HepG2 (cell line): ENCODE data around the gene TGM4. TPM values are rescaled to one million over a fixed set of nuclear protein-coding genes. Genes with fewer than 3 reads are reported as not detected.

Experiments
- ATAC-seq: fragments of 200-7000 bp; cut with Tn5 transposase; 3 replicates; pipeline ENCODE4 v1.9.1; 2020; ENCODE audit warnings: mild to moderate bottlenecking, moderate library complexity
- BruUV-seq: library from RNA; stranded (reverse); fragments of 400-500 nt; replicated peaks from 2 replicates; lab custom pipeline; 2021; lab: Mats Ljungman, UMichigan
- CTCF ChIA-PET: fragments of 300-600 bp; formaldehyde crosslinking; extraction: SDS; loops from one replicate; lab custom pipeline; 2021; ENCODE audit warnings: low total read pairs, inconsistent platforms, low intra/inter-chr PET ratio; lab: Yijun Ruan, JAX
- POLR2A ChIA-PET: fragments of 350-600 bp; sonication (Branson Sonifier 250); formaldehyde crosslinking; loops from one replicate; lab custom pipeline; 2020; ENCODE audit warnings: antibody characterized with exemption, inconsistent platforms; lab: Yijun Ruan, JAX
- DNase-seq: peaks from one replicate; pipeline ENCODE4 v3.0.0-alpha.2; 2015; ENCODE audit warnings: low spot score
- FAIRE-seq: peaks from 3 replicates; lab custom pipeline; 2011; peaks lifted over from hg19 to GRCh38; lab: Jason Lieb, UNC
- H2AFZ ChIP-seq: one replicate; pipeline ENCODE4 v1.6.1; 2011; ENCODE audit warnings: low read length, inconsistent platforms
- H3K27ac ChIP-seq: fragments of 300-600 bp; 3 replicates; pipeline ENCODE4 v1.8.0; 2011; ENCODE audit warnings: mixed run types, mild to moderate bottlenecking, mixed read lengths, low read length, inconsistent platforms; ENCODE audit not compliant: insufficient read depth; ENCODE audit errors: extremely low read length
- H3K27me3 ChIP-seq, 2 experiments: fragments of 200-600 bp in 1 of 2; 2 replicates in 1 of 2; 3 replicates in 1 of 2; pipeline versions ENCODE4 v1.6.0 to v1.8.0; 2011; ENCODE audit warnings: low read length in 2 of 2, mild to moderate bottlenecking in 2 of 2, moderate library complexity in 2 of 2, inconsistent platforms in 1 of 2; ENCODE audit not compliant: insufficient read depth in 2 of 2, control insufficient read depth in 1 of 2
- H3K36me3 ChIP-seq, 2 experiments: fragments of 200-600 bp in 1 of 2; replicated peaks in 1 of 2; 2 replicates in 1 of 2; 3 replicates in 1 of 2; pipeline versions ENCODE4 v1.5.1 to v1.8.0; 2011; ENCODE audit warnings: low read length in 2 of 2, inconsistent platforms in 1 of 2; ENCODE audit not compliant: insufficient read depth in 2 of 2, control insufficient read depth in 1 of 2
- H3K4me1 ChIP-seq: 2 replicates; pipeline ENCODE4 v1.5.1; 2012; ENCODE audit warnings: low read length, inconsistent platforms; ENCODE audit not compliant: insufficient read depth
- H3K4me2 ChIP-seq: 2 replicates; pipeline ENCODE4 v1.6.0; 2011; ENCODE audit warnings: low read depth, low read length, inconsistent platforms
- H3K4me3 ChIP-seq, 3 experiments: fragments of 200-600 bp in 1 of 3; sonication (generic), shearing (Covaris generic) in 1 of 3; replicated peaks in 1 of 3; 2 replicates each; pipeline ENCODE4 v1.5.1; 2011 to 2016; ENCODE audit warnings: low read length in 3 of 3, inconsistent platforms in 2 of 3, low read depth in 2 of 3, mild to moderate bottlenecking in 2 of 3, control low read depth in 1 of 3, mixed read lengths in 1 of 3; ENCODE audit not compliant: insufficient read depth in 1 of 3
- H3K79me2 ChIP-seq: one replicate; pipeline ENCODE4 v1.6.1; 2011; ENCODE audit warnings: low read length, inconsistent platforms; ENCODE audit not compliant: insufficient read depth
- H3K9ac ChIP-seq: 2 replicates; pipeline ENCODE4 v1.6.0; 2011; ENCODE audit warnings: mild to moderate bottlenecking, low read depth, low read length, inconsistent platforms; ENCODE audit not compliant: insufficient read depth
- H3K9me3 ChIP-seq: 2 replicates; pipeline ENCODE4 v1.5.1; 2012; ENCODE audit warnings: mild to moderate bottlenecking, low read length
- H4K20me1 ChIP-seq: 2 replicates; pipeline ENCODE4 v1.6.0; 2011; ENCODE audit warnings: inconsistent platforms, mild to moderate bottlenecking, low read length, moderate library complexity; ENCODE audit not compliant: insufficient read depth
- ATF7-NPFF ChIP-seq: sonication (generic); formaldehyde crosslinking; IDR thresholded peaks from 2 replicates; pipeline ENCODE4 v1.8.1; 2023; ENCODE audit warnings: mild to moderate bottlenecking, low read depth, missing genetic modification reagents, moderate library complexity
- FOXM1 ChIP-seq: sonication (generic); formaldehyde crosslinking; IDR thresholded peaks from 2 replicates; pipeline ENCODE4 v1.5.0; 2020; ENCODE audit warnings: missing genetic modification reagents
- HHEX ChIP-seq: IDR thresholded peaks from 2 replicates; pipeline ENCODE4 v1.6.1; 2016; ENCODE audit warnings: control low read depth
- KMT2B ChIP-seq: IDR thresholded peaks from 2 replicates; pipeline ENCODE4 v1.6.1; 2016; ENCODE audit warnings: missing genetic modification reagents, missing compliant biosample characterization
- SMARCC2 ChIP-seq: fragments of 450-650 bp; IDR thresholded peaks from 2 replicates; pipeline ENCODE4 v1.6.1; 2017; ENCODE audit warnings: antibody characterized with exemption, mild to moderate bottlenecking
- ZMYM3 ChIP-seq: sonication (generic); formaldehyde crosslinking; IDR thresholded peaks from 2 replicates; pipeline ENCODE4 v1.5.1; 2020; ENCODE audit warnings: mild to moderate bottlenecking, missing genetic modification reagents
- ZNF264 ChIP-seq: sonication (generic); formaldehyde crosslinking; IDR thresholded peaks from 2 replicates; pipeline ENCODE4 v1.4.0; 2020; ENCODE audit warnings: missing genetic modification reagents
- ZNF432 ChIP-seq: sonication (generic); formaldehyde crosslinking; IDR thresholded peaks from 2 replicates; pipeline ENCODE4 v1.5.0; 2020; ENCODE audit warnings: missing genetic modification reagents, mild to moderate bottlenecking, borderline replicate concordance
- WGBS: methylation state at CpG from one replicate; pipeline ENCODE4 v1.1.6; 2017; ENCODE audit warnings: low lambda C conversion rate; 5-methylcytosine and 5-hydroxymethylcytosine counted together
- in situ Hi-C: cut with HindIII; loops from 2 replicates; pipeline ENCODE4 v1.10.0; 2017; ENCODE audit warnings: low pct_unique_long_range_greater_than_20kb; ENCODE audit not compliant: extremely low pct_ligation_motif_present
- intact Hi-C: fragments of 100-400 bp; cut with micrococcal nuclease; formaldehyde crosslinking; loops from one replicate; pipeline ENCODE4 v1.10.0; 2022; ENCODE audit not compliant: unreplicated experiment
- polyA plus RNA-seq, 8 experiments: library from polyadenylated mRNA; depleted of rRNA in 3 of 8; stranded (reverse) in 7 of 8; unstranded in 1 of 8; fragments of >200 nt; fragmentation: Illumina TruSeq in 4 of 8; extraction: Trizol in 4 of 8; gene quantifications; 2 replicates each; pipeline versions ENCODE4 v1.2.1 to v1.2.3, GENCODE V29; 2011 to 2016; ENCODE audit warnings: low read depth in 4 of 8, missing spikeins in 1 of 8, mixed read lengths in 1 of 8; ENCODE audit not compliant: insufficient read depth in 1 of 8
- total RNA-seq, 5 experiments: library from RNA; depleted of rRNA; stranded (reverse); fragments of >200 nt; fragmentation: Illumina TruSeq; extraction: Trizol; gene quantifications; 2 replicates each; pipeline ENCODE4 v1.2.3, GENCODE V29; 2016; ENCODE audit warnings: low read depth in 1 of 5
- TF ChIP-seq, protein P1 (sequence below): sonication (generic); formaldehyde crosslinking; IDR thresholded peaks from 2 replicates; pipeline ENCODE4 v1.4.0; 2020; ENCODE audit warnings: missing genetic modification reagents
- TF ChIP-seq, protein P2 (sequence below): sonication (generic); formaldehyde crosslinking; IDR thresholded peaks from 2 replicates; pipeline ENCODE4 v1.4.0; 2020; ENCODE audit warnings: mild to moderate bottlenecking, missing genetic modification reagents
- TF ChIP-seq, protein P3 (sequence below): IDR thresholded peaks from 2 replicates; pipeline ENCODE4 v1.4.0; 2020; ENCODE audit warnings: mild to moderate bottlenecking, missing genetic modification reagents
- TF ChIP-seq, protein P4 (sequence below): sonication (generic); formaldehyde crosslinking; IDR thresholded peaks from 2 replicates; pipeline ENCODE4 v1.5.0; 2020; ENCODE audit warnings: missing genetic modification reagents, mild to moderate bottlenecking, borderline replicate concordance
- TF ChIP-seq, protein P5 (sequence below): sonication (generic); formaldehyde crosslinking; IDR thresholded peaks from 2 replicates; pipeline ENCODE4 v1.9.0; 2022; ENCODE audit warnings: low read depth, missing genetic modification reagents

TGM4 gene
- total and polyA plus RNA-seq, 2 of the 13 experiments (the other 11 are each of a cell fraction or from before 2014, with no cell fraction given), result 0.07 to 0.15 TPM

DNA sequence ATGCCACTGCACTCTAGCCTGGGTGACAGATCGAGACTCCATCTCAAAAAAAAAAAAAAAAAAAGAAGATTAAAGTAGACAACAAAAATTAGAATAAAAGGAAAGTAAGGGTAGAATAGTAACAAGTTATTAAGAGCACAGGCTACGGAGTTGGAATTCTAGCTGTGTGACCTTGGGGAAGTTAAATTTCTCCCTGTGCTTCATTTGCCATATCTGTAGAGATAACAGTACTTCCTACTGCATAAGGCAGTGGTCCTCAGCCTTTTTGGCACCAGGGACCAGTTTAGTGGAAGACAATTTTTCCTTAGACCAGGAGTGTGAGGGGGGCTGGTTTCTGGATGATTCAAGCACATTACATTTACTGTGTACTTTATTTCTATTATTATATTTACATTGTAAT lies 41.4 kb upstream of the TGM4 start:
- BruUV-seq, result no TSS peak
- intact Hi-C loops, result no loop called here
- CTCF ChIA-PET, result no interaction called here
- no peak for TF ChIP-seq ATF7-NPFF (CRISPR knock-in tag)
- no peak for TF ChIP-seq SMARCC2
- TF ChIP-seq, protein P1, sequence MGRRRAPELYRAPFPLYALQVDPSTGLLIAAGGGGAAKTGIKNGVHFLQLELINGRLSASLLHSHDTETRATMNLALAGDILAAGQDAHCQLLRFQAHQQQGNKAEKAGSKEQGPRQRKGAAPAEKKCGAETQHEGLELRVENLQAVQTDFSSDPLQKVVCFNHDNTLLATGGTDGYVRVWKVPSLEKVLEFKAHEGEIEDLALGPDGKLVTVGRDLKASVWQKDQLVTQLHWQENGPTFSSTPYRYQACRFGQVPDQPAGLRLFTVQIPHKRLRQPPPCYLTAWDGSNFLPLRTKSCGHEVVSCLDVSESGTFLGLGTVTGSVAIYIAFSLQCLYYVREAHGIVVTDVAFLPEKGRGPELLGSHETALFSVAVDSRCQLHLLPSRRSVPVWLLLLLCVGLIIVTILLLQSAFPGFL (CRISPR knock-in tag), result no peak
- no peak for TF ChIP-seq FOXM1 (CRISPR knock-in tag)
- TF ChIP-seq, protein P2, sequence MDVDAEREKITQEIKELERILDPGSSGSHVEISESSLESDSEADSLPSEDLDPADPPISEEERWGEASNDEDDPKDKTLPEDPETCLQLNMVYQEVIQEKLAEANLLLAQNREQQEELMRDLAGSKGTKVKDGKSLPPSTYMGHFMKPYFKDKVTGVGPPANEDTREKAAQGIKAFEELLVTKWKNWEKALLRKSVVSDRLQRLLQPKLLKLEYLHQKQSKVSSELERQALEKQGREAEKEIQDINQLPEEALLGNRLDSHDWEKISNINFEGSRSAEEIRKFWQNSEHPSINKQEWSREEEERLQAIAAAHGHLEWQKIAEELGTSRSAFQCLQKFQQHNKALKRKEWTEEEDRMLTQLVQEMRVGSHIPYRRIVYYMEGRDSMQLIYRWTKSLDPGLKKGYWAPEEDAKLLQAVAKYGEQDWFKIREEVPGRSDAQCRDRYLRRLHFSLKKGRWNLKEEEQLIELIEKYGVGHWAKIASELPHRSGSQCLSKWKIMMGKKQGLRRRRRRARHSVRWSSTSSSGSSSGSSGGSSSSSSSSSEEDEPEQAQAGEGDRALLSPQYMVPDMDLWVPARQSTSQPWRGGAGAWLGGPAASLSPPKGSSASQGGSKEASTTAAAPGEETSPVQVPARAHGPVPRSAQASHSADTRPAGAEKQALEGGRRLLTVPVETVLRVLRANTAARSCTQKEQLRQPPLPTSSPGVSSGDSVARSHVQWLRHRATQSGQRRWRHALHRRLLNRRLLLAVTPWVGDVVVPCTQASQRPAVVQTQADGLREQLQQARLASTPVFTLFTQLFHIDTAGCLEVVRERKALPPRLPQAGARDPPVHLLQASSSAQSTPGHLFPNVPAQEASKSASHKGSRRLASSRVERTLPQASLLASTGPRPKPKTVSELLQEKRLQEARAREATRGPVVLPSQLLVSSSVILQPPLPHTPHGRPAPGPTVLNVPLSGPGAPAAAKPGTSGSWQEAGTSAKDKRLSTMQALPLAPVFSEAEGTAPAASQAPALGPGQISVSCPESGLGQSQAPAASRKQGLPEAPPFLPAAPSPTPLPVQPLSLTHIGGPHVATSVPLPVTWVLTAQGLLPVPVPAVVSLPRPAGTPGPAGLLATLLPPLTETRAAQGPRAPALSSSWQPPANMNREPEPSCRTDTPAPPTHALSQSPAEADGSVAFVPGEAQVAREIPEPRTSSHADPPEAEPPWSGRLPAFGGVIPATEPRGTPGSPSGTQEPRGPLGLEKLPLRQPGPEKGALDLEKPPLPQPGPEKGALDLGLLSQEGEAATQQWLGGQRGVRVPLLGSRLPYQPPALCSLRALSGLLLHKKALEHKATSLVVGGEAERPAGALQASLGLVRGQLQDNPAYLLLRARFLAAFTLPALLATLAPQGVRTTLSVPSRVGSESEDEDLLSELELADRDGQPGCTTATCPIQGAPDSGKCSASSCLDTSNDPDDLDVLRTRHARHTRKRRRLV (CRISPR knock-in tag), result no peak
- TF ChIP-seq, protein P3, sequence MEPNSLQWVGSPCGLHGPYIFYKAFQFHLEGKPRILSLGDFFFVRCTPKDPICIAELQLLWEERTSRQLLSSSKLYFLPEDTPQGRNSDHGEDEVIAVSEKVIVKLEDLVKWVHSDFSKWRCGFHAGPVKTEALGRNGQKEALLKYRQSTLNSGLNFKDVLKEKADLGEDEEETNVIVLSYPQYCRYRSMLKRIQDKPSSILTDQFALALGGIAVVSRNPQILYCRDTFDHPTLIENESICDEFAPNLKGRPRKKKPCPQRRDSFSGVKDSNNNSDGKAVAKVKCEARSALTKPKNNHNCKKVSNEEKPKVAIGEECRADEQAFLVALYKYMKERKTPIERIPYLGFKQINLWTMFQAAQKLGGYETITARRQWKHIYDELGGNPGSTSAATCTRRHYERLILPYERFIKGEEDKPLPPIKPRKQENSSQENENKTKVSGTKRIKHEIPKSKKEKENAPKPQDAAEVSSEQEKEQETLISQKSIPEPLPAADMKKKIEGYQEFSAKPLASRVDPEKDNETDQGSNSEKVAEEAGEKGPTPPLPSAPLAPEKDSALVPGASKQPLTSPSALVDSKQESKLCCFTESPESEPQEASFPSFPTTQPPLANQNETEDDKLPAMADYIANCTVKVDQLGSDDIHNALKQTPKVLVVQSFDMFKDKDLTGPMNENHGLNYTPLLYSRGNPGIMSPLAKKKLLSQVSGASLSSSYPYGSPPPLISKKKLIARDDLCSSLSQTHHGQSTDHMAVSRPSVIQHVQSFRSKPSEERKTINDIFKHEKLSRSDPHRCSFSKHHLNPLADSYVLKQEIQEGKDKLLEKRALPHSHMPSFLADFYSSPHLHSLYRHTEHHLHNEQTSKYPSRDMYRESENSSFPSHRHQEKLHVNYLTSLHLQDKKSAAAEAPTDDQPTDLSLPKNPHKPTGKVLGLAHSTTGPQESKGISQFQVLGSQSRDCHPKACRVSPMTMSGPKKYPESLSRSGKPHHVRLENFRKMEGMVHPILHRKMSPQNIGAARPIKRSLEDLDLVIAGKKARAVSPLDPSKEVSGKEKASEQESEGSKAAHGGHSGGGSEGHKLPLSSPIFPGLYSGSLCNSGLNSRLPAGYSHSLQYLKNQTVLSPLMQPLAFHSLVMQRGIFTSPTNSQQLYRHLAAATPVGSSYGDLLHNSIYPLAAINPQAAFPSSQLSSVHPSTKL (CRISPR knock-in tag), result no peak
- no peak for TF ChIP-seq ZMYM3 (CRISPR knock-in tag)
- TF ChIP-seq ZNF264, result no peak
- no peak for TF ChIP-seq ZNF432 (CRISPR knock-in tag)
- TF ChIP-seq, protein P4, sequence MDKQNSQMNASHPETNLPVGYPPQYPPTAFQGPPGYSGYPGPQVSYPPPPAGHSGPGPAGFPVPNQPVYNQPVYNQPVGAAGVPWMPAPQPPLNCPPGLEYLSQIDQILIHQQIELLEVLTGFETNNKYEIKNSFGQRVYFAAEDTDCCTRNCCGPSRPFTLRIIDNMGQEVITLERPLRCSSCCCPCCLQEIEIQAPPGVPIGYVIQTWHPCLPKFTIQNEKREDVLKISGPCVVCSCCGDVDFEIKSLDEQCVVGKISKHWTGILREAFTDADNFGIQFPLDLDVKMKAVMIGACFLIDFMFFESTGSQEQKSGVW (CRISPR knock-in tag), result no peak
- TF ChIP-seq, protein P5, sequence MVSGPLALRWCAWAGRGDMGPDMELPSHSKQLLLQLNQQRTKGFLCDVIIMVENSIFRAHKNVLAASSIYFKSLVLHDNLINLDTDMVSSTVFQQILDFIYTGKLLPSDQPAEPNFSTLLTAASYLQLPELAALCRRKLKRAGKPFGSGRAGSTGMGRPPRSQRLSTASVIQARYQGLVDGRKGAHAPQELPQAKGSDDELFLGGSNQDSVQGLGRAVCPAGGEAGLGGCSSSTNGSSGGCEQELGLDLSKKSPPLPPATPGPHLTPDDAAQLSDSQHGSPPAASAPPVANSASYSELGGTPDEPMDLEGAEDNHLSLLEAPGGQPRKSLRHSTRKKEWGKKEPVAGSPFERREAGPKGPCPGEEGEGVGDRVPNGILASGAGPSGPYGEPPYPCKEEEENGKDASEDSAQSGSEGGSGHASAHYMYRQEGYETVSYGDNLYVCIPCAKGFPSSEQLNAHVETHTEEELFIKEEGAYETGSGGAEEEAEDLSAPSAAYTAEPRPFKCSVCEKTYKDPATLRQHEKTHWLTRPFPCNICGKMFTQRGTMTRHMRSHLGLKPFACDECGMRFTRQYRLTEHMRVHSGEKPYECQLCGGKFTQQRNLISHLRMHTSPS (CRISPR knock-in tag), result no peak
- TF ChIP-seq HHEX (CRISPR knock-in tag), result no peak
- no peak for TF ChIP-seq KMT2B (CRISPR knock-in tag)

More for the DNA sequence above, 41.4 kb upstream of the TGM4 start:
- POLR2A ChIA-PET, result no interaction called here
- no peaks in the 10 kb centered on the region for H3K9me3 ChIP-seq
- no peak for ATAC-seq
- no peak overlapping the region for H3K9ac ChIP-seq
- no peaks in the 10 kb centered on the region for H3K27me3 ChIP-seq
- DNase-seq, result no peak
- H3K79me2 ChIP-seq, result no peaks in the 10 kb centered on the region
- no peak overlapping the region for H3K4me3 ChIP-seq
- H3K4me1 ChIP-seq, result no peaks in the 10 kb centered on the region
- H3K4me2 ChIP-seq, result no peak overlapping the region
- H4K20me1 ChIP-seq, result no peaks in the 10 kb centered on the region
- WGBS, result 95% methylated on average over 2 of the region's 2 CpGs
- no peak for FAIRE-seq
- no peak overlapping the region for H2AFZ ChIP-seq
- peaks cover 3 to 30% of the 10 kb centered on the region in 2 experiments for H3K36me3 ChIP-seq
- H3K27ac ChIP-seq, result no peak overlapping the region
- in situ Hi-C loops, result no loop called here
